Glomerular visceral epithelial cell (primary cell): Measurements from ENCODE around the gene ATP9B.
A peak's percentile ranks its signal among the peaks of the same experiment; 100 is the strongest.
"Not testable (repeated sequence)": the region's sequence is repeated elsewhere in the genome, so short reads cannot be mapped to it uniquely, and the experiment has no call there.

Experiments
- DNase-seq: peaks from one replicate; pipeline ENCODE4 v3.0.0-alpha.2; 2016; ENCODE audit errors: extremely low spot score

Gene ATP9B

DNA sequence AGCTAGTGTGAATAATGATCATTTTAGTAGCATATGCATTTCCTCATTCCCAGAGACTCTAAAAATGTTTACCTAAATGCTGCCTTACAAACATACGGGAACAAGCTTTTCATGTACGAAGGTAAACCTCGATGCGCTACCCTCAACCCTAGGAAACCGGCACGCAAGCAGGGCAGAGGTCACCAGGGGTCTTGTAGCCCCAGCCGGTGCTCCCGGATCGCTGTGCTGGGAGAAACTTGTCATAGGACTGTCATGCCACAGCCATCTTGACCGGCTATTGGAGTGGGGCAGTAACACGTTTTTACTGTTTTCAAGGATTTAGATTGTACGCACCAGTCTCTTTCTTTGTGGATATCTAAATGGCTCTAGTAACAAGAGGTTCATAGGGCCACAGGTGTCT, 291.7 kb downstream of the ATP9B start:
- DNase-seq, result no peak

DNA sequence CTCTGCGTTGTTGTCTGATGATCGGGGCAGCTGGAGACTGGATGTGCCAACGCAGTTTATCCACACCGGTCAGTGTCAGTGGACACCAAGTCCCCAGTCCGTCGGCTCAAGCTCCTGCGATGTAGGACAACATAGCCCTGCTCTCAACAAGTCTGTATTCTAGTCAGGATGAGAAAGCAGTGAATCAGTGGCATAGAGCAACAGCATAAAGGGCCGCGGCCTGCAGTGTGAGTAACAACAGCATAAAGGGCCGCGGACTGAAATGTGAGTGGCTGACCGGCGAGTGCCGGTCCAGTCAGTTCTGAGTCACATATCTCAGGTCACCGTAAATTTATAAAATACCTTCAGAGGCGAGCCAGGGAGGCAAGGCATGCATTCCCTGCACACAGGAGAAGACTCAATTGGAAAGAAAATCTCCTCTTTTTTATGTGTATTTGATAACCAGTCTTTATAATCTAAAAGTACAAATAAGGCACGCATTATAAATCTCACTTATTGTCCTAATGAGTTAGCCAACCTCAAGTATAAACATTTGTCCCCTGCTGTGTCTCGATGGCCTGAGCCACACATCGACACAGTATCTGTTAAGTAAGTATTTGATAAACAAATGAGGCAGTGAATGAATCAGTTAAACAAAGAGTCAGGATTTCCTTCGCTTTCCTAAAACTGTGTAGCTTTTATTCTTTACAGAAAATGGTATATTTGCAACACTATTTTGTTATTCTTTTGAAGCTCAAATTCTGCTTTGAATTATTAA, 292.8 kb downstream of the ATP9B start:
- DNase-seq, result peak; percentile 47

GRCh38 chr18:79365701-79366100, 296.5 kb downstream of the ATP9B start:
- DNase-seq, result no peak

- no peak for DNase-seq
Measured at GRCh38 chr18:79366177-79367094, 297.2 kb downstream of the ATP9B start.

DNA sequence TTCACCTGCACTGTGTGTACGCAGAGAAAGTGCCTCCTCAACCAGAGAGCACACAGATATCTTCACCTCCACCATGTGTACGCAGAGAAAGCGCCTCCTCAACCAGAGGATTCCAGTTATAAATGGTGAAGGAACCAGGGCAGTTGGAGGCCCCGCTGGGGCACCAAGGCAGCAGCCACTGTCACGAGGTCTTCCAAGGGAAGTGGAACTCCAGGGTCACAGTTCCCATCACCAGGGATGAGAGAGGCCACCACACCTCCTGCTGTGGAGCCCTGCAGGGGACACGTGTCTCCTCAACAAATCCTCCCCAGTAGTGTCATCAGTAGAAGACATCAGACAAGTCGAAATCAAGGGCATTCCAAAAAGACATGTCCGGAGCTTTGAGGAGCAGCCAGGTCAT, 298.3 kb downstream of the ATP9B start:
- no peak for DNase-seq

DNA sequence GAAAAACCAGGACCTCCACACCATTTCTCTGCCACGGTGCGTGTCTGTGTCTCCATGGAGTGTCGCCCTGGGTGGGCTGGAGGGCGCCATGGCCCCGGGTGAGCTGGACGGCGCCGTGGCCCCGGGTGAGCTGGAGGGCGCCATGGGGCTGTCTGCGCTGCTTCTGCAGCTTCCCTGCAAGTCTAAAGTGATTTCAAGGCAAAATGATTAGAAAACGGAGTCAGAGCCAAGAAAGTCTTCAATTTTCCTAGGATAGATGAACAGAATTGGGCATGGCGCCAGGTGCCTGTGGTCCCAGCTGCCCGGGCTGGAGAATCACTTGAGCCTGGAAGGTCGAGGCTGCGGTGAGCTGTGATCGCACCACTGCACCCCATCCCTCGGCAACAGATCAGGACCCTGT, 298.8 kb downstream of the ATP9B start:
- peak; percentile 69 for DNase-seq

DNA sequence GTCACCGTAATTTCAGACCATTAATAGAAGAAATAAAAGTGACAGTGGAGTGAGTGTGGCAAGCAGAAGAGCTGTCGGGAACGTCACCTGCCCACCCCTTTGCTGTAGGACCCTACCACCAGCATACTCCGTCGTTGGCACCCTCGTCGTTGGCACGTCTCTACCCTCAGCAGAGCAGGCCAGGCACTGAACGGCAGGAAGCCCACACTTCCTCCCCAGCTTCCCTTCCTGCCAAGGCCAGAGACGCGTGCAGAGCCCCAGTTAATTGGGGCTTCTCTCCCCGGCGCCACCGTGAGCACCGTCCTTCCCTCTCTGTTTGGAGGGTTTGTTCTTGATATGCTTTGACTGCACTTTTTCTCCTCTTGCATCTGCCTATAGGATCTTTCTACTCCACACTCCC, 299.5 kb downstream of the ATP9B start:
- no peak for DNase-seq

- DNase-seq, result no peak
Measured at GRCh38 chr18:79371561-79372121, 302.4 kb downstream of the ATP9B start.

DNA sequence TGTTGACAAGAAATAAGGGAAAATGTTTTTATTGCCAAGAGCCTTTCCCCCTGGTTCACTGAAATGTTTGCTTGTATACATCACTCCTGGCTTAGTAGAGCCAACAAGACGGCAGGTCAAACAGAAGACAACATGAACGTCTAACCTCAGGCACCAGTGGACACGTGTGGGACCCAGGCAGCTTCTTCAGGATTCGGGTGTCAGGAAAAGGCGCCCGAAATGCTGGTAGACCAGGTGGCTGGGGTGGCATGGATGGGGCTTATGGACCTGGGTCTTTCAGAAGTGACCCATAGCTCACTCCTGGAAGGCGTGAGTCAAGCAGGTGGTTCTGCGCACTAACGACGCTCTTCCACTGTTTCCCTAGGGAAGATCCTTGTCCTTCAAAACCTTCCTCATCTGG, 303.3 kb downstream of the ATP9B start:
- DNase-seq, result no peak

GRCh38 chr18:79372991-79373390, 303.8 kb downstream of the ATP9B start:
- no peak for DNase-seq

- no peak for DNase-seq
Measured at GRCh38 chr18:79373736-79374135, 304.5 kb downstream of the ATP9B start.

DNA sequence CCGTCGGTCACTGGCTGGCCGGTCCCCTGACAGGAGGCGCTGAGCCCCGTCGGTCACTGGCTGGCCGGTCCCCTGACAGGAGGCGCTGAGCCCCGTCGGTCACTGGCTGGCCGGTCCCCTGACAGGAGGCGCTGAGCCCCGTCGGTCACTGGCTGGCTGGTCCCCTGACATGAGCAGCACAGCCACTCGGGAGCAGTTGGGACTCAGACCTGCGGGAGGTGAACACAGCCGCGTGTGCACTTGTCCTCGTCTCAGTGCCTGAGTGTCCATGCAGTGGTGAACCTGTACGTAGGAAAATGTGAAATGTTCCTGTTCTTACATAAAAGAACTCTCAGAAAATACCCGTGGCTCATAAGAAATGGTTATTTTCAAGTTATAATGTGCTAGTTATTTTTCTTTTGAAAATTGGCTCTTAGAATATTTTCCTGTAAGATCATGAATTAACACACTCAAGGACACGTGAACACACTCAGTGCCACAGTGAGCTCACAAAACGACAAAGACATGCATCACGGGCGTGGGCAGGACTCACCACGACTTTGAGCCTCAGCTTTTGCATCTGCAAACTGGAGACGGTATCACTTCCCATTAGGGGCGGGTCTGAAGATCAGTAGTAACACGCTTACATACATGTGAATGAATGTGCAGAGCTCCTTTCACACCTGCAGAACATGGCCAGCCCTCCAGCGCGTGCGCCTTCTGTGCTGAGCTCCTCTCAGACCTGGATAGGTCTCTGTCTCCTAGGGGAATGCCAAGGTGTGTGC, 305.4 kb downstream of the ATP9B start:
- no peak for DNase-seq

DNA sequence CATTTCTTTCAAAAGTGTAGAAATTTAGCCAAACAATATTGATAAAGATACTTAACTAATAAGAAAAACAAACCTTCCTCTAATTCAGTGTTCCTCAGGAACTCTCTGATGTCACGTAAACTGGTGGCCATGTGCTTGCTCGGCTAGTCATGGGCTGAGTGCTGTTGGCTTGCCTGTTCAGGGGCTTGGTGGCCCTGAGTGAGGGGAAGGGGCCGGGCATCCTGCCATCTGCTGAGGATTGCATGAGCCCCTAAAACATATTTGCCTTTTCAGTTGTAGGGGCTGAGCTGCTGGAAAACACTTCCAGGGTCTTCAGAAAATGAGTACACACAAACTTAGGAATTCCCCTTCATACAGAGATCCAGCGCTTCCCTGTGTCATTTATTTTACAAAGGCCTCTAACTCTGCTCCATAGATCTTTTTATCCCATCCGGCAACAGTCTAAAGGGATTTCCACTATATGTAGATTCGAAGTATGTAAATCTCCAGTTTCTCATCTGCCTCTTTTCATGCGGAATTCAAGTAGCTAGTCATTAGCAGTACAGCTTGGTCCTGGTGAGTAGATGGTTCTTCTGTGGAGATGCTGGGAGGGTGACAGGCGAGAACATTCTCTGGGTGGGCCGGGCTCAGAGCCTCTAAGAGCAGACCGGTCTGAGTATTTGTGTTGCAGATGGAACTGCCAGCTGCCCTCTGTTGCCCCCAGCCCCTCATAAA, 306.4 kb downstream of the ATP9B start:
- no peak for DNase-seq

DNA sequence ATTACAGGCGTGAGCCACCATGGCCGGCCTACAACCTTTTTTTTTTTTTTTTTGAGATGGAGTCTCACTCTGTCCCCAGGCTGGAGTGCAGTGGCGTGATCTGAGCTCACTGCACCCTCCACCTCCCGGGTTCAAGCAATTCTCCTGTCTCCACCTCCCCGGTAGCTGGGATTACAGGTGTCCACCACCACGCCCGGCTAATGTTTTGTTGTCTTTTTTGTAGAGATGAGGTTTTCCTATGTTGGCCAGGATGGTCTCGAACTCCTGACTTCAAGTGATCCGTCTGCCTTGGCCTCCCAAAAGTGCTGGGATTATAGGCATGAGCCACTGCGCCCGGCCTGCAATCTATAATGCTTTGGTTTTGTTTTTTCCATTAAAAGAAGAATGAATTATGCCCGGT, 307.5 kb downstream of the ATP9B start:
- not testable (repeated sequence) for DNase-seq

- no peak for DNase-seq
Measured at GRCh38 chr18:79377187-79377891, 308.1 kb downstream of the ATP9B start.

DNA sequence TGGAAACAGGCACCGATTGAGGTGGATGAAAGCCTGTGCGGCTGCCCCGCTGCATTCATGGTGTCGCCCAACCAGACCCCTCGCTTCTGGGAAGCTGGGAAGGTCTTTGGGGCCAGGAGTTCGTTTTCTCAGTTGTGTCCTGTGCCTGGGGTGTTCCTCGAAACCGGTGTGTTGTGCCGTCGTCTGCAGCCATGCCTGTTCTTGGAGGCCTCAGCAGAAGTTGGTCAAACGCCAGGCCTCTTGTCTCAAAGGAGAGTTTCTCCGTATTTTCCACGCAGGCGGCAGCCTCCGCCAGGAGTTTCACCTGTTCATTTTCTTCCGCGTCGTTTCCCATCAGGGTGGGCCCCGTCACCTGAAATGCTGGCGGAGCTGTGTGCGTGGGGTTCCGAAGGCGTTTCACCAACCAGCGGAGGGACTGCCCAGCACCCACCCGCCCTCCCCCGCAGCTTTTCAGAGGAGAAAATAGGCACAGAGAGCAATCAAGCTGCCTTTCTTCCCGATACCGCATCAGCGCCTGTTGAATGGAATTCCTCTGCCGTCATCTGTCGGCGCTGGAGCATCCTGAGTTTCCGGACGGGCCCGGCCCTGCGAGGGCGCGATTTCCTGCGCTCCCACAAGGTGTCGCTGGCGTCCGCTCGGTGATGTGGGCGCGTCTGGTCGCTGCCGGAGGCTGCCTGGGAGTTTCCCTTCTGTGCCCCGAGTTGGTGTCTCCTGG, 309.5 kb downstream of the ATP9B start:
- peak; percentile 78 for DNase-seq

DNA sequence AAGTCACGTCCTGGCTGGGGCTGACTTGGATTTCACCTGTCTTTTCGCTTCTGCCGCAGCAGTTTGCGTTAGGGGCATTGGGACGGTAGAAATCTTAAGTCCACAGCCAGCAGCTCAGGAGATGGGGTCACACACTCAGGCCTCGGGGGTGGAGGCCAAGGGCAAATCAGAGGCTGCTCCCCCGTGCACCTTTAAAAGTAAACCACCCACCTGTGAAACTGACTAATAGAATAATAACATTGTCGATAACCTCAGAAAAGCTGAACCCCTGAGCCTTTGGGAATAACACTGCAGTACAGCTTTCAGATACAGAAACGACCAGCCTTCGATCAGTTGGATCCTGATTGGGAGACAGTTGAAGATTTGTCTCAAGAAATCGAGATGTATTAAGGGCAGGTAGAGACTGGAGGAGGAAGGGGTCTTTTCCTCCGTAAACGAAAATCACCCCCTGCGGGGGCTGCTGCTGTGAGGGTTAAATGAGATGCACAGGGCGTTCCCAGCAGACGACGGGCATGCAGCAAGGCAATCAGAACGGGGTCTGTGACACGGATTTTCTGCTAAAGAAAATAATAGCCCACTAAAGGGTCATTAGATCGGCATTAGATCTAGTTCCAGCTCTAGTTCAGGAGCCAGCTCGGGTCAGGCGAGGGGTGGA, 310.2 kb downstream of the ATP9B start:
- DNase-seq, result no peak

DNA sequence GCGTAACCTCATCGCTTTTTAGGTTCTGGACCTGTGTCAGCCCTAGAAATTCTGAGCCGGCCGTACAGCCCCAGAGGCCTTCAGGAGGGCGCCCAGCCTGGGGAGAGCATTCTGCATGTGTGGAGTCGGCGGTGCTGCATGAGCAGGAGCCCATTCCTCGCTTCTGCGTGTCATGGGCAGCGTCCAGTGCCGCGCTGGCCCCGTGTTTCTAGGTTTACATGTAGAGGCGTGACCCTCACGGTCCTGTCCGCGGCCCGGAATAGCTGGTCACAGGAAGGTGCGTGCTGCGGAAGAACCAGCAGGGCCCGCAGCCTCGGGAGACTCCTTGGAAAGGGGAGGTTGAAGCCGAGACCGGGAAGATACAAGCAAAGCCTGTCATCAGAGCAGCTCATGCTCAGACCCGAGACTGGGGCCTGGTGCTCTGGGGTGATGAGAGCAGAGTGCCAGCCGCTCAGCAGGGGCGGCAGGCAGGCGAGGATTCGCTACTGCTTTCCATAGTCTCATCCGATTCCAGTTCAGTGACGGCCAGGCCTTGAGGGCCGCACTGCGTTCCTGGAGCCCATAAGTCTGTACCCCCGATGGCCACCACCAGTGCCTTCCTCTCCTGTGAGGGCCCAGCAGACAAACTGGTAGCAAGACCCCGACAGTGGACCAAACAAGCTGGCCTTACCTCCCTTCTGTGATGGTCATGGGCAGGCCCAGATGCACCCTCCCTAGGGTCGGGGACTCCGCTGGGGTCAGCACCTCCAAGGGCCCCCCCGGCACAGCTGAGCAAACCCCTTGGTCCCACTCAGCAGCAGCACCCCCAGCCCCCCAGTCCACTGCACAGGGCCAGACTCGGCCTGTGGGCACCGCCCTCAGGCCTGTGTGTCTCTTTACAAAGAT, 311.0 kb downstream of the ATP9B start:
- no peak for DNase-seq
